HepG2 (cell line): ENCODE data around the gene ZNF556. TPM values are rescaled to one million over a fixed set of nuclear protein-coding genes. Genes with fewer than 3 reads are reported as not detected.

Experiments
- BCL3 ChIP-seq: sonication (generic); formaldehyde crosslinking; IDR thresholded peaks from 2 replicates; pipeline ENCODE4 v1.5.1; 2020; ENCODE audit warnings: mild to moderate bottlenecking, missing genetic modification reagents, moderate library complexity
- CHD4 ChIP-seq: fragments of 200-600 bp; sonication (generic); IDR thresholded peaks from 2 replicates; pipeline ENCODE4 v1.7.0; 2017; ENCODE audit warnings: mild to moderate bottlenecking, low read length, borderline replicate concordance
- KLF16 ChIP-seq, 2 experiments: sonication (generic) in 1 of 2; formaldehyde crosslinking in 1 of 2; IDR thresholded peaks; 2 replicates each; pipeline versions ENCODE4 v1.6.1 to v1.8.0; 2016 to 2023; ENCODE audit warnings: missing genetic modification reagents in 2 of 2, missing compliant biosample characterization in 1 of 2
- LCORL ChIP-seq, 2 experiments: fragments of 450-650 bp in 1 of 2; sonication (generic) in 1 of 2; formaldehyde crosslinking in 1 of 2; IDR thresholded peaks; 2 replicates each; pipeline versions ENCODE4 v1.5.0 to v1.6.1; 2017 to 2020; ENCODE audit warnings: antibody characterized with exemption in 1 of 2, missing genetic modification reagents in 1 of 2
- MED1 ChIP-seq: sonication (generic); formaldehyde crosslinking; IDR thresholded peaks from 2 replicates; pipeline ENCODE4 v1.4.0; 2020; ENCODE audit warnings: missing genetic modification reagents
- NRL ChIP-seq: sonication (generic); formaldehyde crosslinking; IDR thresholded peaks from 2 replicates; pipeline ENCODE4 v1.5.0; 2020; ENCODE audit warnings: missing genetic modification reagents, mild to moderate bottlenecking, moderate library complexity, borderline replicate concordance
- PHB2 ChIP-seq: fragments of 450-650 bp; IDR thresholded peaks from 2 replicates; pipeline ENCODE4 v1.6.1; 2018; ENCODE audit not compliant: partially characterized antibody
- SP5 ChIP-seq: IDR thresholded peaks from 2 replicates; pipeline ENCODE4 v1.6.1; 2016; ENCODE audit warnings: low read depth, borderline replicate concordance
- ZFP36L2 ChIP-seq: sonication (generic); formaldehyde crosslinking; IDR thresholded peaks from 2 replicates; pipeline ENCODE4 v1.4.0; 2020; ENCODE audit warnings: missing genetic modification reagents
- ZNF296 ChIP-seq: sonication (generic); formaldehyde crosslinking; conservative IDR thresholded peaks from 2 replicates; pipeline ENCODE4 v1.5.0; 2020; ENCODE audit warnings: mild to moderate bottlenecking, missing genetic modification reagents
- ZNF337 ChIP-seq: sonication (generic); formaldehyde crosslinking; IDR thresholded peaks from 2 replicates; pipeline ENCODE4 v1.5.1; 2020; ENCODE audit warnings: missing genetic modification reagents, low read depth, mild to moderate bottlenecking, borderline replicate concordance
- ZNF382 ChIP-seq: sonication (generic); formaldehyde crosslinking; IDR thresholded peaks from 2 replicates; pipeline ENCODE4 v1.5.0; 2020; ENCODE audit warnings: missing genetic modification reagents, mild to moderate bottlenecking, borderline replicate concordance
- ZNF557 ChIP-seq: sonication (generic); formaldehyde crosslinking; IDR thresholded peaks from 2 replicates; pipeline ENCODE4 v1.4.0; 2020; ENCODE audit warnings: missing genetic modification reagents
- ZNF614 ChIP-seq: IDR thresholded peaks from 2 replicates; pipeline ENCODE4 v1.6.1; 2018; ENCODE audit warnings: missing biosample characterization, missing genetic modification reagents, inconsistent platforms, borderline replicate concordance
- ZNF761 ChIP-seq: sonication (generic); formaldehyde crosslinking; conservative IDR thresholded peaks from 2 replicates; pipeline ENCODE4 v1.4.0; 2020; ENCODE audit warnings: mild to moderate bottlenecking, missing genetic modification reagents
- polyA plus RNA-seq, 8 experiments: library from polyadenylated mRNA; depleted of rRNA in 3 of 8; stranded (reverse) in 7 of 8; unstranded in 1 of 8; fragments of >200 nt; fragmentation: Illumina TruSeq in 4 of 8; extraction: Trizol in 4 of 8; gene quantifications; 2 replicates each; pipeline versions ENCODE4 v1.2.1 to v1.2.3, GENCODE V29; 2011 to 2016; ENCODE audit warnings: low read depth in 4 of 8, missing spikeins in 1 of 8, mixed read lengths in 1 of 8; ENCODE audit not compliant: insufficient read depth in 1 of 8
- total RNA-seq, 5 experiments: library from RNA; depleted of rRNA; stranded (reverse); fragments of >200 nt; fragmentation: Illumina TruSeq; extraction: Trizol; gene quantifications; 2 replicates each; pipeline ENCODE4 v1.2.3, GENCODE V29; 2016; ENCODE audit warnings: low read depth in 1 of 5
- TF ChIP-seq, protein P1 (sequence below): sonication (generic); formaldehyde crosslinking; IDR thresholded peaks from 2 replicates; pipeline ENCODE4 v1.5.0; 2020; ENCODE audit warnings: mild to moderate bottlenecking, missing genetic modification reagents
- TF ChIP-seq, protein P2 (sequence below): sonication (generic); formaldehyde crosslinking; IDR thresholded peaks from 2 replicates; pipeline ENCODE4 v1.4.0; 2020; ENCODE audit warnings: missing genetic modification reagents, mild to moderate bottlenecking, borderline replicate concordance
- TF ChIP-seq, protein P3 (sequence below): sonication (generic); formaldehyde crosslinking; IDR thresholded peaks from 2 replicates; pipeline ENCODE4 v1.4.0; 2020; ENCODE audit warnings: missing genetic modification reagents, borderline replicate concordance

ZNF556 gene
- total and polyA plus RNA-seq, 2 of the 13 experiments (the other 11 are each of a cell fraction or from before 2014, with no cell fraction given) = 4.2 to 28.6 TPM

DNA sequence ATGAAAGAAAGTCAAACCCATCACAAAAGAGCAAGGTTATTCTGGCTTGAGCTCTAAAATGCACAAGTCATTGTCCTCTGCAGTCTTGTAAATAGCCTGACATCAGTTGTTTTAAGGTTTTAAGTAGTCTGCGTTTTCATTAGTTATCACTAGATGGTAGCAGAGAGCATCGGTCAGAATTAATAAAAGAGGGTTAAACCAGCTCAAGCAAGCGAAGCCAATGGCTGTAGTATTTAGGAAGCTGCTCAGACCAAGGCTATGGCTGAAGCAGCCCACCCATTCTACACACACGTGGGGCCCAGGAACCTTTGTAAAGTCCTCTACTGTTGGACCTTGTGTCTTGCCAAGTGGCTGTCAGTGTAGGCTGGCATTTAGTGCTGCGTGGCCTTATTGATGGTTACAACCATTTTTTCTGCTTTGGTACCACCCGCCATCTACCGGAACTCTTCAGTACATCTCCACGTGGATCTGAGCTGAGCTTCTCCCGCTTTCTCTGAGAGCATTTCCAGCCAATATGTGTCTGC, 20.3 kb downstream of the ZNF556 start (continued):
- TF ChIP-seq, protein P1, sequence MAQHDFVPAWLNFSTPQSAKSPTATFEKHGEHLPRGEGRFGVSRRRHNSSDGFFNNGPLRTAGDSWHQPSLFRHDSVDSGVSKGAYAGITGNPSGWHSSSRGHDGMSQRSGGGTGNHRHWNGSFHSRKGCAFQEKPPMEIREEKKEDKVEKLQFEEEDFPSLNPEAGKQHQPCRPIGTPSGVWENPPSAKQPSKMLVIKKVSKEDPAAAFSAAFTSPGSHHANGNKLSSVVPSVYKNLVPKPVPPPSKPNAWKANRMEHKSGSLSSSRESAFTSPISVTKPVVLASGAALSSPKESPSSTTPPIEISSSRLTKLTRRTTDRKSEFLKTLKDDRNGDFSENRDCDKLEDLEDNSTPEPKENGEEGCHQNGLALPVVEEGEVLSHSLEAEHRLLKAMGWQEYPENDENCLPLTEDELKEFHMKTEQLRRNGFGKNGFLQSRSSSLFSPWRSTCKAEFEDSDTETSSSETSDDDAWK (CRISPR knock-in tag) = no peak
- TF ChIP-seq, protein P2, sequence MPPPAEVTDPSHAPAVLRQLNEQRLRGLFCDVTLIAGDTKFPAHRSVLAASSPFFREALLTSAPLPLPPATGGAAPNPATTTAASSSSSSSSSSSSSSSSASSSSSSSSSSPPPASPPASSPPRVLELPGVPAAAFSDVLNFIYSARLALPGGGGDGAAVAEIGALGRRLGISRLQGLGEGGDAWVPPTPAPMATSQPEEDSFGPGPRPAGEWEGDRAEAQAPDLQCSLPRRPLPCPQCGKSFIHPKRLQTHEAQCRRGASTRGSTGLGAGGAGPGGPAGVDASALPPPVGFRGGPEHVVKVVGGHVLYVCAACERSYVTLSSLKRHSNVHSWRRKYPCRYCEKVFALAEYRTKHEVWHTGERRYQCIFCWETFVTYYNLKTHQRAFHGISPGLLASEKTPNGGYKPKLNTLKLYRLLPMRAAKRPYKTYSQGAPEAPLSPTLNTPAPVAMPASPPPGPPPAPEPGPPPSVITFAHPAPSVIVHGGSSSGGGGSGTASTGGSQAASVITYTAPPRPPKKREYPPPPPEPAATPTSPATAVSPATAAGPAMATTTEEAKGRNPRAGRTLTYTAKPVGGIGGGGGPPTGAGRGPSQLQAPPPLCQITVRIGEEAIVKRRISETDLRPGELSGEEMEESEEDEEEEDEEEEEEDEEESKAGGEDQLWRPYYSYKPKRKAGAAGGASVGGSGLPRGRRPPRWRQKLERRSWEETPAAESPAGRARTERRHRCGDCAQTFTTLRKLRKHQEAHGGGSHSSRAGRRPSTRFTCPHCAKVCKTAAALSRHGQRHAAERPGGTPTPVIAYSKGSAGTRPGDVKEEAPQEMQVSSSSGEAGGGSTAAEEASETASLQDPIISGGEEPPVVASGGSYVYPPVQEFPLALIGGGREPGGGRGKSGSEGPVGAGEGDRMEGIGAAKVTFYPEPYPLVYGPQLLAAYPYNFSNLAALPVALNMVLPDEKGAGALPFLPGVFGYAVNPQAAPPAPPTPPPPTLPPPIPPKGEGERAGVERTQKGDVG (CRISPR knock-in tag) = no peak
- TF ChIP-seq ZNF761 (CRISPR knock-in tag) = no peak
- TF ChIP-seq ZNF382 (CRISPR knock-in tag) = no peak
- TF ChIP-seq ZFP36L2 (CRISPR knock-in tag) = no peak
- no peak for TF ChIP-seq KLF16 (CRISPR knock-in tag; IDR thresholded peaks at IDR 0.05)
- no peak for TF ChIP-seq NRL (CRISPR knock-in tag)
- TF ChIP-seq CHD4 = no peak
- TF ChIP-seq SP5 = no peak
- TF ChIP-seq, protein P3, sequence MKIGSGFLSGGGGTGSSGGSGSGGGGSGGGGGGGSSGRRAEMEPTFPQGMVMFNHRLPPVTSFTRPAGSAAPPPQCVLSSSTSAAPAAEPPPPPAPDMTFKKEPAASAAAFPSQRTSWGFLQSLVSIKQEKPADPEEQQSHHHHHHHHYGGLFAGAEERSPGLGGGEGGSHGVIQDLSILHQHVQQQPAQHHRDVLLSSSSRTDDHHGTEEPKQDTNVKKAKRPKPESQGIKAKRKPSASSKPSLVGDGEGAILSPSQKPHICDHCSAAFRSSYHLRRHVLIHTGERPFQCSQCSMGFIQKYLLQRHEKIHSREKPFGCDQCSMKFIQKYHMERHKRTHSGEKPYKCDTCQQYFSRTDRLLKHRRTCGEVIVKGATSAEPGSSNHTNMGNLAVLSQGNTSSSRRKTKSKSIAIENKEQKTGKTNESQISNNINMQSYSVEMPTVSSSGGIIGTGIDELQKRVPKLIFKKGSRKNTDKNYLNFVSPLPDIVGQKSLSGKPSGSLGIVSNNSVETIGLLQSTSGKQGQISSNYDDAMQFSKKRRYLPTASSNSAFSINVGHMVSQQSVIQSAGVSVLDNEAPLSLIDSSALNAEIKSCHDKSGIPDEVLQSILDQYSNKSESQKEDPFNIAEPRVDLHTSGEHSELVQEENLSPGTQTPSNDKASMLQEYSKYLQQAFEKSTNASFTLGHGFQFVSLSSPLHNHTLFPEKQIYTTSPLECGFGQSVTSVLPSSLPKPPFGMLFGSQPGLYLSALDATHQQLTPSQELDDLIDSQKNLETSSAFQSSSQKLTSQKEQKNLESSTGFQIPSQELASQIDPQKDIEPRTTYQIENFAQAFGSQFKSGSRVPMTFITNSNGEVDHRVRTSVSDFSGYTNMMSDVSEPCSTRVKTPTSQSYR (CRISPR knock-in tag) = no peak
- TF ChIP-seq ZNF296 (CRISPR knock-in tag) = no peak
- no peak for TF ChIP-seq ZNF557
- TF ChIP-seq MED1 (CRISPR knock-in tag) = 0 out of 2 replicates have a peak, but pooled peaks have one; percentile 26
- no peak for TF ChIP-seq LCORL (IDR thresholded peaks at IDR 0.05)
- TF ChIP-seq LCORL (CRISPR knock-in tag; IDR thresholded peaks at IDR 0.05) = no peak
- TF ChIP-seq ZNF614 (CRISPR knock-in tag) = no peak
- no peak for TF ChIP-seq PHB2
- no peak for TF ChIP-seq BCL3 (CRISPR knock-in tag)
- no peak for TF ChIP-seq ZNF337
